Measurements from ENCODE around the gene NECTIN2.
"Not testable (repeated sequence)": the region's sequence is repeated elsewhere in the genome, so short reads cannot be mapped to it uniquely, and the experiment has no call there.

NECTIN2 gene

GRCh38 chr19:44851427-44851826 lies 5.3 kb downstream of the NECTIN2 start:
- DNase-seq (ENCODE audit: low read depth, low spot score) = no peak

- no peak for DNase-seq (ENCODE audit: low read depth, low spot score)
Observed at GRCh38 chr19:44855606-44856005, 9.5 kb downstream of the NECTIN2 start.

- DNase-seq (ENCODE audit: low read depth, low spot score) = no peak
Observed at GRCh38 chr19:44856421-44857083, 10.5 kb downstream of the NECTIN2 start.

- DNase-seq (ENCODE audit: low read depth, low spot score) = no peak
Observed at GRCh38 chr19:44857837-44858236, 11.7 kb downstream of the NECTIN2 start.

GRCh38 chr19:44861576-44861975 lies 15.5 kb downstream of the NECTIN2 start:
- DNase-seq (ENCODE audit: low read depth, low spot score) = not testable (repeated sequence)

GRCh38 chr19:44863990-44864389 lies 17.9 kb downstream of the NECTIN2 start:
- no peak for DNase-seq (ENCODE audit: low read depth, low spot score)

- DNase-seq (ENCODE audit: low read depth, low spot score) = no peak
Observed at GRCh38 chr19:44865196-44865767, 19.2 kb downstream of the NECTIN2 start.

GRCh38 chr19:44866664-44867063 lies 20.6 kb downstream of the NECTIN2 start:
- DNase-seq (ENCODE audit: low read depth, low spot score) = no peak

GRCh38 chr19:44867578-44867977 lies 21.5 kb downstream of the NECTIN2 start:
- no peak for DNase-seq (ENCODE audit: low read depth, low spot score)

- DNase-seq (ENCODE audit: low read depth, low spot score) = no peak
Observed at GRCh38 chr19:44869733-44870470, 23.8 kb downstream of the NECTIN2 start.

- DNase-seq (ENCODE audit: low read depth, low spot score) = no peak
Observed at GRCh38 chr19:44871809-44872208, 25.7 kb downstream of the NECTIN2 start.

GRCh38 chr19:44872661-44873060 lies 26.6 kb downstream of the NECTIN2 start:
- no peak for DNase-seq (ENCODE audit: low read depth, low spot score)

- no peak for DNase-seq (ENCODE audit: low read depth, low spot score)
Observed at GRCh38 chr19:44874317-44874716, 28.2 kb downstream of the NECTIN2 start.

- DNase-seq (ENCODE audit: low read depth, low spot score) = no peak
Observed at GRCh38 chr19:44875666-44876451, 29.8 kb downstream of the NECTIN2 start.

GRCh38 chr19:44876930-44877535 lies 30.9 kb downstream of the NECTIN2 start:
- DNase-seq (ENCODE audit: low read depth, low spot score) = no peak

- no peak for DNase-seq (ENCODE audit: low read depth, low spot score)
Observed at GRCh38 chr19:44878120-44878865, 32.2 kb downstream of the NECTIN2 start.

GRCh38 chr19:44879309-44880065 lies 33.4 kb downstream of the NECTIN2 start:
- no peak for DNase-seq (ENCODE audit: low read depth, low spot score)

- no peak for DNase-seq (ENCODE audit: low read depth, low spot score)
Observed at GRCh38 chr19:44882063-44882462, 36.0 kb downstream of the NECTIN2 start.

GRCh38 chr19:44882619-44883397 lies 36.7 kb downstream of the NECTIN2 start:
- not testable (repeated sequence) for DNase-seq (ENCODE audit: low read depth, low spot score)

Measured in activated CD4-positive, CD25-positive, alpha-beta regulatory T cell treated with anti-CD3 and anti-CD28 coated beads, Interleukin-2, amount 50 U/mL, for 16 hours (primary cell).